GM18517 (cell line): ENCODE measurements around the gene LIMS1.
"Not testable (repeated sequence)": the region's sequence is repeated elsewhere in the genome, so short reads cannot be mapped to it uniquely, and the experiment has no call there.

Source experiments
- ATAC-seq: cut with Tn5 transposase; IDR thresholded peaks from one replicate; pipeline ENCODE4 v1.9.1; 2021; ENCODE audit warnings: mild to moderate bottlenecking, moderate library complexity; ENCODE audit not compliant: unreplicated experiment

The LIMS1 gene

DNA sequence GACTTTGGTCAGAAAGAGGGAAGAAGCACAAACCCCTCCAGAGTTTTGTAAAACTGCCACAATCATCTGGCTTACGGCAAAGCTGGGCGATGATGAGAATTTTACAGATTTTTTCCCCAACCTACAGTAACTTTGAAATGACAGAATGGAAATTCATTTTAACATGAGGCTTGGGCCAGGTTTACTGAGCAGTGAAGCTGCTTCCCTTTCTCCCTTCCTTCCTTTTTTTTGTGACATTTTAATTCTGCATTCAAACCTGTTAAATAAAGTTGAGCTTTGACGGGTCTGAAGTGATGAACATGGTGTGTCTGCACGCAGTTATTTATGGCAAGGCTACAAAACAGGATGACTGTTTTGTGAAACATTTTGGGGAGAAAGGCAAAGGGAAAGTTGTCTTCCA is 123.2 kb downstream of the LIMS1 start:
- not testable (repeated sequence) for ATAC-seq

DNA sequence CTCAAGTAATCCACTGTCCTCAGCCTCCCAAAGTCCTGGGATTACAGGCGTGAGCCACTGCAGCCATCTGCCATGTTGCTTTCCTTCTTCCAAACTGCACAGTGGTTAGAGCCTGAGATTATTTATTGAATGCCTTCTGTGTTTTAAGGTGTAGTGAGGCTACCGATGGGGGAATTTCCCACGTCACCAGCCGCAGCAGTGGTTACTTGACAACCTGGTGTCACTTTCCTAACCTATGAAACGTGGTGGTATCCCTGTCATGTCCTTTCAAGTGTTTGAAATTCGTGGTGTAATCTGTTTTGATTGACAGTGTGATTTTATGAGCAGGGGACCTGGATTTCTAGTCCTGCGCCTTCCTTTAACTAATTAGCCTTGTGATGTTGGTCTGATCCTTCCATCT is 124.3 kb downstream of the LIMS1 start:
- ATAC-seq = not testable (repeated sequence)

DNA sequence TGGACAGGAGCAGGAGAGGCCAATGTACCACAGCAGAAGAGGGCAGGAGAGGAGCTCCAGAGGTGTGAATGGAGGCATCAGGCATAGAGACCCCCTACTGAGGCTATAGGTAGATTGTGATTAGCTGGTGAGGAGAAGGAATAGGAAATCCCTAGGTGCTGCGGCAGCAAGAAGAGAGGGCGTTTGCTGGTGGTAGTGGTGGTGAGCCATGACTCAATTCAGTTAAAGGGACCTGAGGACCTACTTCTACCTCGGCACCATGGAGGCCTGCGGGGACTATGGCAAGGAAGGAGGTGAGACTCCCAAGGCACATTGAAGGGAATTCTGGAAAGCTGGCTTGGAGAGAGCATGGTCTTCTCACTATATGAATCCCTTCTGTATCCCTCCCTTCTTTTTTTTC is 127.2 kb downstream of the LIMS1 start:
- not testable (repeated sequence) for ATAC-seq

DNA sequence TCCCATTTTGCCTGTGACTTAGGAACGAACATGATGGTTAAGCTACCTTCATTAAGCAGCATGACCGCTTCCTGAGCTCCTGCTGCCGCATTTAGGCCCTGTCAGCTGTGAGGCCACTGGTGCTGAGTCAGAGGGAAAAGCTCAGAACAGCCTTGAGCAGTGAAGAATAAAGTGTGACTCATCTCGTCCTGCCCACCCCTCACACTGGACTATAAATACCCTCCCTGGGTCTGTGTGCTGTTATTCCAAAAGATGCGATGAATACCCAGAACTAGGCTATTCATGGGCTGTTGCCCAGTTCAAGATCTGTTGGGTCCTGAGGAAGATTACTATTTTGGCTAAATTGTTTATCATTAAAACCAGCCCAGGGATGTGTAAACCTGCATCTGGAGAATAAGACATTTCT is 127.9 kb downstream of the LIMS1 start:
- peak; percentile 98 for ATAC-seq

DNA sequence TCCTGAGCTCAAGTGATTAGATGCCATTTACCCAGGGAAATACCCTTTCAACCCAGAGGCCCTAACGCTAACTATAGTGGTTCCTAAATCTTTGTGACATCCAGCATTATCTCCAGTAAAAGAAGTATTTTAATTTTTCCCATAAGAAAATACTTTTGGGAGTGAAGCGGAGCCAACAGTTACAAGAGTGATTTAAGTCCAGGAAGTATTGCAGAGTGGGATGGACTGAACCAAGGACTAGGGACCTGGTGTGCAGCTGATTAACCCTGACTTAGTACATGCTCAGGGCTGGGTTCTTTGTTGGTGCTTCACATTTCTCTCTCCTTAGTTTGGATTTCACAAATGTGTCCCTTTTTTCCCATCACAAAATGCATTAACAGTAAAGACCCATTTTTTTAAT is 129.1 kb downstream of the LIMS1 start:
- not testable (repeated sequence) for ATAC-seq

DNA sequence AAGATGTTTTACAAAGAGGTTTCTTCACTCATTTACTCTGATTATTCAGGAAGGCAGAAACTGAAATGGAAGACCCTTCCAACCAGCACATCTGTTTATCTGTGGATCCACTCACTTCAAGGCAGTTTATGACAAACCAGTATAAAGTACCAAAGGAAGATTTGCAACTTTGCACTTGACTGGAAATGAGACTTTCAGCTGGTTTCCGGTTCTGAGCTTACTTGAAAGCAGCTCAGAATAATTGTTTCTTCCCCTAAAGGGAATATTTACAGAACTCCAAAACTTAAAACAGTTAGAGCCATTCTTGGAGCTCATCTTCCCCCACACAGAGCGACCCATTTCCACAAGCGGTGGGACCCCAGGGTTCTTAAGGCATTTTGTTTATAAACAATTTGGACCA is 129.8 kb downstream of the LIMS1 start:
- not testable (repeated sequence) for ATAC-seq

DNA sequence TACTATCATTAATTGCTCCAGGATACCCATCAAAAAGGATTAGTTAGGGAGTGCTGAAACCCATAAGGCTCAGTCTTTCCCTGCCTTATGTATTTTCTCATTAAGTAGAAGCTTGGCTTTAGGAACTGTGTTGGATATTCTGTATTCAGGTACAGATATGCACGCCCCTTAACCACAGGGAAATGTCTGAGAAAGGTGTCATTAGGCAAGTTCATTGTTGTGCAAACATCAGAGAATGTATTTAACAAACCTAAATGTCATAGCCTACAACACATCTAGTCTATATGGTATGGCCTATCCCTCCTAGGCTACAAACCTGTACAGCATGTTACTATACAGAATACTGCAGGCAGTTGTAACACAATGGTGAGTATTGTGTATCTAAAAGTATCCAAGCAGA is 130.7 kb downstream of the LIMS1 start:
- ATAC-seq = not testable (repeated sequence)

DNA sequence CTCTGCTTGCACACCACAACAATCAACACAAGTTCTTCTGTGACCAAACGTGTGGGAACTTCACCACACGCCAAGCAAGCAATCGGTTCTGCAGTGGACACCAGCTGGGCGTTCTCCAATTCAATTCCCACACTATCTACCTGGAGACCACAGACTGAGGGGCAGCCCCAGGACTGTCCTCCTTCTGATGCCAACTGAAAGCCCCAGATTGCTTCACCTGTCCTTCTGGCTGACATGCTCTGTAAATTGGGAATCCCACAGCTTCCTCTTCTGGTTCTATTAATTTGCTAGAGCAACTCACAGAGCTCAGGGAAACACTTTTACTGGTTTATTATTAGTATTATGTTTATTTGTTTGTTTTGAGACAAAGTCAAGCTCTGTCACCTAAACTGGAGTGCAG is 131.7 kb downstream of the LIMS1 start:
- ATAC-seq = not testable (repeated sequence)

DNA sequence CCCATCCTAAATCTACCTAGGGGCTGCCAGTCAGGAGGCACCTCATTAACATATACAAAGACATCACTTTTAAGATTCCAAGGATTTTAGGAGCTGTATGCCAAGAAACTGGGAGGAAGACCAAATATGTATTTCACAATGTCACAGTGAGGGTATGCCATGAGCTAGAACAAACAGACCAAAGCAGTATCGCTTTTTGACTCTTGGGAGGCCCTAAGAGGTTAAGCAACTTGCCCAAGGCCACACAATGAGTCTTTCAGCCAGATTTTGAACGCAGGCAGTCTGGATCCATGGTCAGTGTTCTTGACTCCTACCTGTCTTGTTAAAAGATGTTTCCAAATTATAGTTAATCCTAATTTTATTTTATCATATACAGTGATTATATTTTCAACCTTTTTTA is 132.9 kb downstream of the LIMS1 start:
- ATAC-seq = not testable (repeated sequence)

DNA sequence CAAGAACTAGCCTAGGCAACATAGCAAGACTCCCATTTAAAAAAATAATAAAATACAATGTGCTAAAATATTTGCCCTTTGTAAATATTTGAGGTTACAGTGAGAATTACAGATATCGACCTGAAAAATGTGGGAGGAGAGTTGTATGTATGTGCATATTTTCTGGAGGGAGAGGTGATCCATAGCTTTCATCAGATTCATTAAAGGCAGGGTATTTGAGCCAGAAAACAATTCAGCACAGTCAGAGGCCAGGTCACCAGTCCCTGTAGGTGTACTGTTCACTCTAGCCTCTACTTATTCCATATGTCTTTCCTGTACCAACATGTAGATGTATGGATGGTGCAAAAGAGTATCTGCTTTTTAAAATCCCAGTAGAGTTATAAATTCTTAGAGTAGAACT is 136.0 kb downstream of the LIMS1 start:
- not testable (repeated sequence) for ATAC-seq

DNA sequence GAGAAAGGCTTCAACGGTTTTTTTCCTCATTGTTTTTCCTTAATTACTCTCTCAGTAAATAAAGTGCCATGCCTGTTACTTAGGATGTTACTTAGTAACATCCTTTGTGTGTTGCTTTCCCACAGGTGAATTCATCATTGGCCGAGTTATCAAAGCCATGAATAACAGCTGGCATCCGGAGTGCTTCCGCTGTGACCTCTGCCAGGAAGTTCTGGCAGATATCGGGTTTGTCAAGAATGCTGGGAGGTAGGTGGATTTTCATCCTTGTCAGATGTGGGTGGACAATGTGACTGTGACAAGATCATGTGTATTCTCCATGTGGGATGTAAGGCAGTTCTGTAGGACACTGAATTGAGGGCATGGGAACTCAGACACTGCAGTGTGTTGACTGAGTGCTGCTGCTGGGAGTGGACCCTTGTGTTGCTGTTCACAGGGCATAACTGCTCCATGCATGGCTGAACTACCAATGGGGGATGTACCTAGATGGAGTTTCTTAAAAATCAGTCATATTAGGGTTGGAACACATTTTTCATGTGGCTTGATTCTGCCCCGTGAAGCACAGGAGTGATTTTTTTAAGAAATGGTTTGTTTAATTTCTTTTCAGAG is 138.0 kb downstream of the LIMS1 start:
- ATAC-seq = not testable (repeated sequence)

DNA sequence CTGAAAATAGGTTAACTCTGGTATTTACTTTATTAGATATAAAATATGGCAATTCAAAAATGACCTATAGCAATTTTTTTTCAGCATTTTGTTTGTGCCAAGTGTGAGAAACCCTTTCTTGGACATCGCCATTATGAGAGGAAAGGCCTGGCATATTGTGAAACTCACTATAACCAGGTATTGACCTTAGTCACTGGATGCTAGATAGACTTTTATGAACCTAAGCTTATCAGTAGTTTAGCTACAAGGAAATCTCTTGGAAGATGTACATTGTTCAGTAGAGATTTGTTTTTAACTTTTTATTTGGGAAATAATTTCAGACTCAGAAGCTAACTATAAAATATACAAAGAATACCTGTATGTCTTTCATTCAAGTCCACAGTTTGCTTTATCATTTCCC is 142.3 kb downstream of the LIMS1 start:
- not testable (repeated sequence) for ATAC-seq

DNA sequence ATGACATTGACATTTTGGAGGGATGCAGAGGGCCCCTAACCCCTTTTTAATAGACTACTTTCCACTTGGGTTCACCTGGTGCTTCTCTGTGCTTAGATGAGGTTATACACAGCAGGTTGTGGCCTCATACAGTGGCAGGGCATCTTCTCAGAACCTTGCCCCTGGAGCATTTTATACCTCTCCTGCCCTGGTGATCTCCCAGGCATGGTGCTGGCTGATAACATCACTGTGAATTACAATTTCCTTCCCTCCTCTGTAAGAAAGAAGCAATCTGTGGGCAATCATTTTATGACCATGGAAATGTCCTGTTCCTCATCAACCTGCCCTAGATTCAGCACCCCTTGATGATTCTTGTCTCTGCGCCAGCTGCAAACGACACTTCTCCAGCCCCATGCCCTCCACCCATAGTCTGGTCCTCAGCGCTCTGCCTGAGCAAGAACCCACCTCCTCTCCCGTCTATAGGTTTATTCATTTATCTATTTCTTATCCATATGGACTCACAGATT is 143.0 kb downstream of the LIMS1 start:
- ATAC-seq = not testable (repeated sequence)

DNA sequence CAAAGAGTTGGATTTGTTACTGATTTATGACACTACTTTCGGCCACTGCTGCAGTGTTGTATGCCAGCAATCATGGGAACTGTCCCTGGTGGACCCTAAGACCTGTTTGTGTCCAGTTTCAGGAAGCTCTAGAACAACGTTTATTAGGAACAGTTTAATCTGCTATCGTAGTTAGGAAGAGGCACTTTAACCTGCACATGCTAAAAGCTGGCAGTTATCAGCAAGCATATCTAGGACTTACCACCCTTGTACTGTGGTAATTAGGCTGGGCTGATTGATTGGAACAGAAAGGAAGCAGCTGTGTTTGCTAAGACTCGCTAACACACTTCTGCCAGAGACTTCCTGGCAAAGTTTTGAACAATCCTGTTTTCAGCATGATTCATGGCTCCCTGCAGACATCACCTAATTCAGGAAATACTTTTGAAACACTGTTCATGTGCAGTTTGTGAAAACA is 144.0 kb downstream of the LIMS1 start:
- ATAC-seq = not testable (repeated sequence)

DNA sequence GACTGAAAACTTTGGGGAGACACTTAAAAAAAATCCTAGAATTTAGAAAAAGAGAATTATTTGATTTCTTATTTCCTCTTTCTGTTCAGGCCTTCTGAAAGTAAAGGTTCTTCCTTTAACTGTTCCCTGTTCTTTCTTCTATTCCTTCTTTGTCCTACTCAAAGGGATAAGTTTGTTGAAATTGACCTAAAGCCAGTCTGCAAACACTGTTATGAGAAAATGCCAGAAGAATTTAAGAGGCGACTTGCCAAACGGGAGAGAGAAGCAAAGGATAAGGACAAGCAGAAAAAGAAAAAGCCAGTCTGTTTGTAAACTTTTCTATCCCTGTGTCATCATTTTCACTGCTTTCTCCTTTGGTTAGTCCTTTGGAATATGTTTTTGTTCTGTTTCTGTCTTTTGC is 146.5 kb downstream of the LIMS1 start:
- not testable (repeated sequence) for ATAC-seq

DNA sequence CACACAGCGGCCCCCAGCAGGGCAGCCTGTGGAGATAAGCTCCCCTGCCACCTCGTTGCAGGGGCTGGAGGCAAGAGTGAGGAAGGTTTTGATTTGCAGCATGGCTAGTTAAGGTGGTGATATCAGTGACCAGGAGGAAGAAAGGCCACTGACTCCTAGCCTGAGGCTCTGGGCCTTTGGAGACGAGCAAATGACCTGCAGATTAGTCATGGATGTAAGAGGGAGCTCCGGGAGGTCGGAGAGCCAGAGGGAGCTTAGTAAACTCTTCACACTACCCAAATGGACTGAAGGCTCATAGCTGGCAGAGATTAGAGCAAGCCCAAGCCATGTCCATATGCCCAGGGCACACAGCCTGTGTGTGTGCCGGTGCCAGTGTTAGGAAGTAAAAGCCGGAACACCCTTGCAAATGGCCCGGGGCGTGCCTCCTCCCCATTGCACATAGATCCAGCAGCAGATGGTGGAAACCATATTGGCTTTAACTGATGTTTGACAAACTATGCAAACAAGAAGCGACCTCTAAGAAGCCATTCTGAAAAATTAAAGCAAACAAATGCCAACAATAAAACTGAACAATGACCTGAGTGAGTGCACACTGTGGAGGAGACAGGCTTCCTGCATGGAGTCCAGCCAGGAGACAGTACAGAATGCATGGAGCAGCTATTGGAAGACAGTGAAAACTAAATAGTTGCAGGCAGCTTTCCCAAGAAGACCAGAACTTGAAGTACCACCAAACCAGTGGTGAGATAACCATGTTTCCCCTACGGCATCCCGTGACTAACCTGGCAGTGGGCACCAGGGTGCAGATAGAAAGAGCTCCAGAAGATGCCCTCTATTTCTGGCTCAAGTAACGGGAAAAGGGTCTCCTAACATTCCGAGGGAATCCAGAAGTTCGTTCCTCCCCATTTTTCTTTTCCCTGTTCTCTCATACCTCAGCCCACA is 154.8 kb downstream of the LIMS1 start:
- not testable (repeated sequence) for ATAC-seq

DNA sequence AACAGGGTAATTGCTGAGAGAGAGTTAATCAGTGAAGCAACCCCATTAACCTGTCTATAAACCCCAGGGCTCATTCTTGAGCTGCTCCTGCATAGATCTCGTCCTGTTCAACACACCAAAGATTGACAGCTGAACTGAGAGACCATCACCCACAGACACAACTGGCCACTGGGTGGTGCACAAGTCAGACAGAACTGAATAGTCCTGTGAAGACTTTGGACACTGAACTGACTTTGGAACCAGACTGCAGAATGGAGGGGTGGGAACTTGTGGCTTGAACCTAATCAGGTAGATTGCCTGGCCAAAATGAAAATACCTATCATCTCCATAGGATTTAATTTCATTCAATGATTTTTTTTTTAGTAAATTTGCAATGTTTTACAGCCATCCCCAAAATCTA is 155.7 kb downstream of the LIMS1 start:
- ATAC-seq = peak; percentile 76

DNA sequence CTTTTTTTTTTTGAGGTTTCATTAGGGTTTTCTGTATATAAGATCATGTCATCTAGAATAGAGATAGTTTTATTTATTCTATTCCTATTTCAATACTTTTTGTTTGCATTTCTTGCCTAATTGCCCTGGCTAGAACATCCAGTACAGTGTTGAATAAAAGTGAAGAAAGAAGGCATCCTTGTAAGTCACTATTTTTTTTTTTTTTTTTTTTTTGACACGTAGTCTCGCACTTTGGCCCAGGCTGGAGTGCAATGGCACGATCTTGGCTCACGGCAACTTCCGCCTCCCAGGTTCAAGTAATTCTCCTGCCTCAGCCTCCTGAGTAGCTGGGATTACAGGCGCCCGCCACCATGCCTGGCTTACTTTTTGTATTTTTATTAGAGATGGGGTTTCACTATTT is 157.2 kb downstream of the LIMS1 start:
- no peak for ATAC-seq

DNA sequence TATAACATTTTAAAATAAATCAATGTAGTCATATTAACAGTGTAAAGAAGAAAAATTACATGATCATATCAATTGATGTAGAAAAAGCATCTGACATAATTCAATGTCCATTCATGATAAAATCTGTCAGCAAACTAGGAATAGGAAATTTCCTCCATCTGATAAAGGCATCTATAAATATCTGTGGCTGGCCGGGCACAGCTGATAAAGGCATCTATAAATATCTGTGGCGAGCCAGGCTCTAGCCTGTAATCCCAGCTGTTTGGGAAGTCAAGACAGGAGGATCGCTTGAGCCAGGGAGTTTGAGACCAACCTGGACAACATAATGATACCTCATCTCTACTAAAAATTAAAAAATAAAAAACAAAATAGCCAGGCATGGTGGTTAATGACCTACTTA is 166.9 kb downstream of the LIMS1 start:
- no peak for ATAC-seq

DNA sequence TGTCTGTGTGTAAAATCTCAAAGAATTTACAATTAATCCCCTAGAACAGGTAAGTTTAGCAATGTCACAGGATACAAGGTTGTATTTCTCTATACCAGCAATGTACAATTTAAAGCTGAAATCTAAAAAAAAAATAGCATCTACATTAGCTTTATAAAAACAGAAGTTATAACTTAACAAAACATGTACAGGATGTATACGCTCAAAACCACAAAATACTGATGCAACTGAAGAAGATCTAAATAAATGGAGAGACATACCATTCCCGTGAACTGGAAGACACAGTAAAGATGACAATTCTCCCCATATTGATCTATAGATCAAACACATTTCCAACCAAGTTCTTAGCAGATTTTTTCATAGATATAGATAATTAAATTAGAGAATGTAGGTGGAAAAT is 167.5 kb downstream of the LIMS1 start:
- ATAC-seq = no peak

DNA sequence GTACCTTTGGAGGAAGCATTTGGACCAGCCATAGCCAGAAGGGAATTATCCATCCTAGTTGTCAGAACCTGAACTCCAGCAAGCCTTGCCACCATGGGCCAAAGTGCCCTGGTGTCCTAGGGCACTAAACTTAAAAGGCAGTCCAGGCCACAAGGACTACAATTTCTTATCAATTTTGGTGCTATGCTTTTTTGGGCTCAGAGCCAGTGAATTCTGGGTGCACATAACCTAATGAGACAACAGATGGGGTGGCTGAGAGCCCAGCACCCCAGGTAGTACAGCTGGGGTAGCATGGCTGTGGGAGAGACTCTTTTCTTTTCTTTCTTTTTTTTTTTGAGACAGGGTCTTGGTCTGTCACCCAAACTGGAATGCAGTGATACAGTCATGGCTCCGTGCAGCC is 170.6 kb downstream of the LIMS1 start:
- no peak for ATAC-seq

DNA sequence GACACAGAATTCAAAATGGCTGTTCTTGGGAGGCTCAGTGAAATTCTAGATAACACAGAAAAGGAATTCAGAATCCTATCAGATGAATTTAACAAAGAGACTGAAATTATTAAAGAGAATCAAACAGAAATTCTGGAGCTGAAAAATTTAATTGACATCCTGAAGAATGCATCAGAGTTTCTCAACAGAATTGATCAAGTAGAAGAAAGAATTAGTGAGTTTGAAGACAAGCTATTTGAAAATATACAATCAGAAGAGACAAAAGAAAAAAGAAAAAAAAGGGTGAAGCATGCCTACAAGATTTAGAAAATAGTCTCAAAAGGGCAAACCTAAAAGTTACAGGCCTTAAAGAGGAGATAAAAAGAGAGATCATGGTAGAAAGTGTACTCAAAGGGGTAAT is 173.0 kb downstream of the LIMS1 start:
- no peak for ATAC-seq
